ENCODE measurements around the gene RPS26. TPM values are rescaled to one million over a fixed set of nuclear protein-coding genes. Genes with fewer than 3 reads are reported as not detected.

Gene RPS26
- total RNA-seq, 2 experiments from 2014 or later, result 28.1 to 40.7 TPM

Other genes starting within 250 kb of the RPS26 start
- 100 to 1,000 TPM; 104 to 110 TPM for gene SARNP, start 224.2 kb upstream of the RPS26 start, total RNA-seq
- 10 to 100 TPM; 37.9 to 41.2 TPM for gene ORMDL2, start 223.9 kb upstream of the RPS26 start, total RNA-seq
- gene DNAJC14, start 212.3 kb upstream of the RPS26 start, total RNA-seq, result 10 to 100 TPM; 34.9 to 35.1 TPM
- gene MMP19, start 199.0 kb upstream of the RPS26 start, total RNA-seq, result under 1 TPM in 1 of 2 experiments, not detected in 1; 0.31 TPM
- gene PYM1, start 114.0 kb upstream of the RPS26 start, total RNA-seq, result 10 to 100 TPM; 31.6 to 33.0 TPM
- 100 to 1,000 TPM; 348 to 383 TPM for gene DGKA, start 110.8 kb upstream of the RPS26 start, total RNA-seq
- gene PMEL, start 75.9 kb upstream of the RPS26 start, total RNA-seq, result 1 to 10 TPM in 1 of 2 experiments, under 1 TPM in 1; 0.94 to 1.5 TPM
- gene CDK2, start 75.1 kb upstream of the RPS26 start, total RNA-seq, result 100 to 1,000 TPM; 121 to 127 TPM
- 10 to 100 TPM; 44.8 to 46.4 TPM for gene RAB5B, start 67.8 kb upstream of the RPS26 start, total RNA-seq
- gene SUOX, start 44.6 kb upstream of the RPS26 start, total RNA-seq, result 1 to 10 TPM; 2.4 to 2.7 TPM
- gene IKZF4, start 20.9 kb upstream of the RPS26 start, total RNA-seq, result 10 to 100 TPM; 14.4 to 15.1 TPM
- gene ERBB3, start 38.2 kb downstream of the RPS26 start, total RNA-seq, result under 1 TPM; 0.82 to 0.86 TPM
- gene PA2G4, start 62.6 kb downstream of the RPS26 start, total RNA-seq, result 100 to 1,000 TPM; 399 to 410 TPM
- gene RPL41, start 74.7 kb downstream of the RPS26 start, total RNA-seq, result 1,000 to 10,000 TPM; 5,210 to 5,251 TPM
- 1 to 10 TPM; 5.1 to 7.2 TPM for gene ZC3H10, start 76.3 kb downstream of the RPS26 start, total RNA-seq
- gene ESYT1, start 86.3 kb downstream of the RPS26 start, total RNA-seq, result 100 to 1,000 TPM; 142 to 146 TPM
- gene MYL6B, start 110.7 kb downstream of the RPS26 start, total RNA-seq, result 10 to 100 TPM; 63.8 to 70.8 TPM
- gene MYL6, start 116.4 kb downstream of the RPS26 start, total RNA-seq, result 1,000 to 10,000 TPM; 1,196 to 1,215 TPM
- 100 to 1,000 TPM in 1 of 2 experiments, 10 to 100 TPM in 1; 96.4 to 103 TPM for gene SMARCC2, start 147.6 kb downstream of the RPS26 start, total RNA-seq
- gene RNF41, start 180.0 kb downstream of the RPS26 start, total RNA-seq, result 10 to 100 TPM; 28.2 to 31.2 TPM
- gene NABP2, start 182.4 kb downstream of the RPS26 start, total RNA-seq, result 10 to 100 TPM; 62.0 to 62.2 TPM
- 1 to 10 TPM in 1 of 2 experiments, under 1 TPM in 1; 0.59 to 1.7 TPM for gene SLC39A5, start 188.1 kb downstream of the RPS26 start, total RNA-seq
- gene ANKRD52, start 216.5 kb downstream of the RPS26 start, total RNA-seq, result 10 to 100 TPM; 34.1 to 37.0 TPM
- 1 to 10 TPM; 6.3 to 7.0 TPM for gene COQ10A, start 225.0 kb downstream of the RPS26 start, total RNA-seq

All from activated CD4-positive, alpha-beta memory T cell treated with anti-CD3 and anti-CD28 coated beads for 36 hours (primary cell).